ENCODE data around the gene LY6G5B. TPM values are rescaled to one million over a fixed set of nuclear protein-coding genes. Genes with fewer than 3 reads are reported as not detected.
A peak's percentile ranks its signal among the peaks of the same experiment; 100 is the strongest.

LY6G5B gene
- total and polyA plus RNA-seq, 2 of the 4 experiments (the other 2 are of a cell fraction): 2.2 to 13.6 TPM

- Histone ChIP-seq H3K9me1 (ENCODE audit: insufficient read depth, low read length) (no peaks in the 10 kb centered on the region), H3K4ac (ENCODE audit: low read depth, low read length) (no peak overlapping the region), H2BK120ac (ENCODE audit: low read depth, low read length) (no peak overlapping the region), H4K5ac (ENCODE audit: low read depth, low read length) (no peak overlapping the region), H3K56ac (ENCODE audit: extremely low read depth, insufficient read depth, low read length) (no peak overlapping the region), H2AFZ (replicated peaks; ENCODE audit: low read length, poor library complexity) (no peak overlapping the region), H3K27ac (ENCODE audit: insufficient read depth, low read length) (no peak overlapping the region), H3K4me3 (ENCODE audit: insufficient read depth, low read depth, low read length) (no peak overlapping the region), H2BK15ac (ENCODE audit: low read depth, low read length) (no peak overlapping the region), H4K20me1 (ENCODE audit: insufficient read depth, low read length) (peaks cover 28% of the 10 kb centered on the region), H3K4me1 (ENCODE audit: control insufficient read depth, insufficient read depth, low read length) (no peaks in the 10 kb centered on the region; the same call in 1 of the 2 replicates), H3K18ac (ENCODE audit: low read depth, low read length) (no peak overlapping the region), H3K9me3 (ENCODE audit: control insufficient read depth, insufficient read depth, low read length) (no peaks in the 10 kb centered on the region), H3K79me1 (ENCODE audit: low read depth in 1 of 2, low read length in 2 of 2) (peaks cover 29 to 31% of the 10 kb centered on the region in 2 experiments), H4K91ac (ENCODE audit: insufficient read depth, low read depth, low read length) (no peak overlapping the region), H2BK5ac (ENCODE audit: low read depth, low read length, poor library complexity, severe bottlenecking) (no peak overlapping the region), H2AK5ac (ENCODE audit: low read depth, low read length) (no peak overlapping the region), H4K8ac (ENCODE audit: low read depth in 2 of 2, low read length in 2 of 2) (no peak overlapping the region), H3K4me2 (ENCODE audit: low read depth, low read length) (no peak overlapping the region), H3K27me3 (ENCODE audit: control insufficient read depth, insufficient read depth, low read length) (no peaks in the 10 kb centered on the region), H3K23ac (ENCODE audit: low read depth, low read length) (no peak overlapping the region), H3K9ac (ENCODE audit: low read depth, low read length) (no peak overlapping the region), H3K36me3 (ENCODE audit: control insufficient read depth, insufficient read depth, low read length) (peaks cover 86% of the 10 kb centered on the region), H2AK9ac (replicated peaks; ENCODE audit: low read depth, low read length, poor library complexity) (no peak overlapping the region), H3K14ac (replicated peaks; ENCODE audit: low read depth, low read length) (no peak overlapping the region), H2BK20ac (ENCODE audit: low read depth, low read length) (no peak overlapping the region)
- ATAC-seq (ENCODE audit: low read depth): no peak
- CTCF ChIA-PET: interaction anchor here (0.8 to 1.5 kb wide), 2 partner anchors 15 to 86 kb away, joined by 3 to 4 read pairs; no protein-coding TSS in a partner anchor
- intact Hi-C loops (cut with micrococcal nuclease) (no loop called here), in situ Hi-C loops (cut with MboI; ENCODE audit: low sequenced_read_pairs) (no loop called here), dilution Hi-C loops (cut with HindIII; ENCODE audit: low sequenced_read_pairs, unreplicated experiment) (no loop called here)
- POLR2A ChIA-PET (ENCODE audit: unreplicated experiment): no interaction called here
- BruUV-seq (replicated peaks): TSS peak; percentile 61
- TF ChIP-seq CHD1 (IDR thresholded peaks at IDR 0.05; ENCODE audit: low read depth, low read length) (no peak), POLR2A (IDR thresholded peaks at IDR 0.05; ENCODE audit: low read depth, low read length) (no peak), BHLHE40 (IDR thresholded peaks at IDR 0.05; ENCODE audit: low read depth, low read length) (no peak)
- no peak for DNase-seq
- 90% methylated on average over 8 of the region's 27 CpGs; no CpG with 5 or more reads in 1 of the 2 experiments for WGBS, 2 experiments (ENCODE audit: extremely low coverage in 2 of 2, insufficient read length in 1 of 2)
These were observed 32.8 kb upstream of the LY6G5B start for GRCh38 chr6:31636698-31637596.

All from IMR-90 (cell line).